Central memory CD4-positive, alpha-beta T cell (primary cell): ENCODE results near the gene SPTBN4.

Experiments used
- DNase-seq: peaks from one replicate; pipeline ENCODE4 v3.0.0; 2022

Gene SPTBN4

DNA sequence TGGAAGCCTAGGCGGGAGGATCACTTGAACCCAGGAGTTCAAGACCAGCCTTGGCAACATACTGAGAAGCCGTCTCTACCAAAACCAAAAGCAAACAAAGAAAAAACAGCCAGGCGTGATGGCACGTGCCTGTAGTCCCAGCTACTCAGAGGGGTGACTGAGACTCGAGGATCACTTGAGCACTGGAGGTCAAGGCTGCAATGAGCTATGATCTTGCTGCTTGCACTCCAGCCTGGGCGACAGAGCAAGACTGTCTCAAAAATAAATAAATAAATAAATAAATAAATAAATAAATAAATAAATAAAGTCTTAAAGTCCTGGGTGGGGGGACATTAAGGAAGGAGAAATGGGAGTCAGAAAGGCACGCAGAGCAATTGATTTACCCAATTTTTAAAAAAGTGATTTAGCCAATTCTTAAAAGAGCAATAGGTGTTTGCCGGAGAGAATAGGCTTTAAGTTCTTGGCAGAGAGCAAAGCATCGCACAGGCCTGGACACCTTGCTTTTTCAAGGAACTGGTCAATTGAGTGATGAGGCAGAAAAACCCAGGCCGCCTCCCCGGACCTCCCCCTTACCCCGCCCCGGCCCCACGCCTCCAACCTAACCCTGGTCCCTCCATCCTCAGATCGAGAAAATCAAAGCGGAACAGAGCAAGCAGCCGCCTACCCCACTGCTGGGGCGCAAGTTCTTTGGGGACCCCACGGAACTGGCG, 100.4 kb downstream of the SPTBN4 start:
- no peak for DNase-seq

DNA sequence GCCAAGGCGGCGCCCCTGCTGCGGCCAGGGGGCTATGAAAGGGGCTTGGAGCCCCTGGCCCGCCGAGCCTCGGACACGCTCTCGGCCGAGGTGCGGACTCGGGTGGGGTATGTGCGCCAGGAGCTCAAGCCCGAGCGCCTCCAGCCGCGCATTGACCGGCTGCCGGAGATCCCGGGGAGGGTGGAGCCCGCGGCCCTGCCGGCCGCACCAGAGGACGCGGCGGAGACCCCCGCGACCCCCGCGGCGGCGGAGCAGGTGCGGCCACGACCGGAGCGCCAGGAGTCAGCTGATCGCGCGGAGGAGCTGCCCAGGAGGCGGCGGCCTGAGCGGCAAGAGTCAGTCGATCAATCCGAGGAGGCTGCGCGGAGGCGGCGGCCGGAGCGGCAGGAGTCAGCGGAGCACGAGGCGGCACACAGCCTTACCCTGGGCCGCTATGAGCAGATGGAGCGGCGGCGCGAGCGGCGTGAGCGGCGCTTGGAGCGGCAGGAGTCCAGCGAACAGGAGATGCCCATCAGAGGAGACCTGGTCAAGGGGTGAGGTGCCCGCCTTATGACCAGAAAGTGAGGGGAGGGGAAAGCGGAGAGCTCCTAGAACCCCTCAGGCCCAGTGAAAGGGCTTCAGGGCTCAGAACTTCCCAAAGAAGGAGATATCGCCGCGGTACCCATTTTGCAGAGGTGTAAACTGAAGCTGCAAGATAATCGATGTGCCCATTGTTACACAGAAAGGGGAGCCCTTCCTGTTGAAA, 101.1 kb downstream of the SPTBN4 start:
- DNase-seq, result no peak

DNA sequence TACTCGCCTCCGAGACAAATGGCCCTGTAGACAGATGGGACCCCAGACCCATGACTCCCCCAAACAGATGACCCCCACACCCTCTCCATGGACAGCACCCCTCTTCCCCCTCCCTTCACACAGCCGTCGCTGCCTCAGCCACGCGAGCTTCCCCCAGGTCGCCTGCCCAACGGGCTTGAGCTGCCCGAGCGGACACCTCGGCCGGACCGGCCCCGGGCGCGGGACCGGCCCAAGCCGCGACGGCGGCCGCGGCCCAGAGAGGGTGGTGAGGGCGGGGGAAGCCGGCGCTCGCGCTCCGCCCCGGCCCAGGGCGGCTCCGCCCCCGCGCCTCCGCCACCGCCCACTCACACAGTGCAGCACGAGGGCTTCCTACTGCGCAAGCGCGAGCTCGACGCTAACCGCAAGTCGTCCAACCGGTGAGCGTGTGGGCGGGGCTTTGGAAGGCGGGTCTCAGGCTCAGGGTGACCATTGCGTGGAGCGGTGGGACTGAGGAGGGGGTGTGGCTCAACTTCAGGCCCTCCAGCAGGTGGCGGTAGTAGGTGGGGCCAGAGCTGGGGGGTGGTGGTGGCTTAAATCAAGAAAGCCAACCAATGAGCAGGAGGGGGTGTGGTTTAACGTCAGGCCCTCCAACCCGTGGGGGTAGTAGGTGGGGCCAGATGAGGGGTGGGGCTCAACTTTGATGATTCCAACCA, 103.7 kb downstream of the SPTBN4 start:
- peak; percentile 96 for DNase-seq

DNA sequence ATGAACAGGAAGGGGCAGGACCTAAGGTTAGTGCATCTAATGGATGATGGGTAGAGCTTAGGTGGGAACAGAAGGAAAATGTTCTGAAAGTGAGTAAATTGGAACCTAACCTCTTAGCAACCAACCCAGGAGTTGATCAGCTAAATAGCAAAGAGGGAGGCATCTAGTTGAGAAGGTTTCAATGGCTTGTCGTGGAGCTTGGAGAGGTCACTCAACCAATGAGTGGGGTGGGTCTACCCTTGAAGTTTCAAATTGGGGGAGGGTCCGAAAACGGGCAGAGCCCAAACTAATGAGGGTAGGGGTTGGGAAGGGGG, 104.2 kb downstream of the SPTBN4 start:
- DNase-seq, result no peak

DNA sequence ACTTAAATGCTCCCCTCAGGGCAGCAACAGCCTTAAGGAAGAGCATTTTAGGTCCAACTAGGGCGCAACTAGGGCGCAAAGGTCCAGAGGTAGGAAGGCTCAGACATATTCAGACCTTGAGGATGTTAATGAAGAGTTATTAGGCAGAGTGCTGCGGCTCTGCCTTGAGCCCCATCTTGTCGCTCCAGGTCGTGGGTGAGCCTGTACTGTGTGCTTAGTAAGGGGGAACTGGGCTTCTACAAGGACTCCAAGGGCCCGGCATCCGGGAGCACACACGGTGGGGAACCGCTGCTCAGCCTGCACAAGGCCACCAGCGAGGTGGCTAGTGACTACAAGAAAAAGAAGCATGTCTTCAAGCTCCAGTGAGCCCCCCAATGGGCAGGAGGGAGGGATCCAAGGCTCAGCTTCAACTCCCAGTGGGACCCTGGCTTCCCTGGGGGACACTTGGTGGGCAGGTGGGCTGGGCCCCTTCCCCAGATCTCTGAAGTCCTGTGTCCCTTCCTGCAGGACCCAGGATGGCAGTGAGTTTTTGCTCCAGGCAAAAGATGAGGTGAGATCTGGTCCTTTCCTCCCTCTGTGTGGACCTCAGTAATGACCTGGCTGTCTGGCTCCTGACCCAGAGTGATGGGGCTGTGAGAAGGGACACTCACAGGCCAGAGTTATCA, 105.2 kb downstream of the SPTBN4 start:
- DNase-seq, result no peak

- DNase-seq, result no peak
These were observed 108.5 kb downstream of the SPTBN4 start for GRCh38 chr19:40575326-40575725.

- DNase-seq, result peak; percentile 24
These were observed 109.4 kb downstream of the SPTBN4 start for GRCh38 chr19:40576151-40576584.

DNA sequence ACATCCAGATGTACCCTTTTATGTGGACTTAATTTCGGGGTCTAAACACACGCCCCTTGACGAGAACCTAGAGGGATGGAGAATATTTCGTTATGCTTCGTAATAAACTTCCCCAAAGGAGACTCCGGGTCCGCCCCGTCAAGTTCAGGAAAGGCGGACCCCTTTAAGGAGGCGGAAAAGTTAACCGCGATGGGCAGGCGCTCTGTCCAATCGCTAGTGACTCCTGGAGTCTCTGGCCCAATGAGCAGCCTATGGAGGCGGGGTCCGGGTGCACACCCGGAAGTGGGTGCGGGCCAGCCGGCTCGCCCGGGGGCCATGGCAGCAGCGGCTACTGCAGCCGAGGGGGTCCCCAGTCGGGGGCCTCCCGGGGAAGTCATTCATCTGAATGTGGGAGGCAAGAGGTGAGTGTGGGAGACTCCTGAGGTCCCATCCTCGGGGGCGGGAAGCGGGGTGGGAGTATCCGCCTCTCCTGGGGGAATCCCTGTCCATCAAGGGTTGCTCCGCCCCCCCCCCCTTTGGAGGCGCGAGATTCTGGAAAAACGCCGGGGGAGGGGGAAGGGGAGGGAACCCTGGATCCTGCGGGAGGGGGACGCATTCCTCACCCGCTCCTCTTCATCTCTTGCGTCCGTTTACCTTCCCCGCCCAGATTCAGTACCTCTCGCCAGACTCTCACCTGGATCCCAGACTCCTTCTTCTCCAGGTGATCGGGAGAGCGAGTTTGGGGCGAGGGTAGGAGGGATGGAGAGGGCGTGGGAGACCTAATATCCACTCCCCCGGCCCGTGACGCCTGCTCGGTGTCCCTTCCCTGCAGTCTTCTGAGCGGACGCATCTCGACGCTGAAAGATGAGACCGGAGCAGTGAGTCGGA, 110.0 kb downstream of the SPTBN4 start, which contains the start of gene SHKBP1:
TSS of gene SHKBP1 (plus strand) at position 289 of the 867 bp plus-strand sequence. CDS start at position 316, 27 bp downstream.
- DNase-seq, result peak; percentile 90

- DNase-seq, result no peak
These were observed 111.7 kb downstream of the SPTBN4 start for GRCh38 chr19:40578442-40578908.

GRCh38 chr19:40580619-40581018, 113.8 kb downstream of the SPTBN4 start:
- no peak for DNase-seq

- no peak for DNase-seq
These were observed 114.7 kb downstream of the SPTBN4 start for GRCh38 chr19:40581531-40581930.

DNA sequence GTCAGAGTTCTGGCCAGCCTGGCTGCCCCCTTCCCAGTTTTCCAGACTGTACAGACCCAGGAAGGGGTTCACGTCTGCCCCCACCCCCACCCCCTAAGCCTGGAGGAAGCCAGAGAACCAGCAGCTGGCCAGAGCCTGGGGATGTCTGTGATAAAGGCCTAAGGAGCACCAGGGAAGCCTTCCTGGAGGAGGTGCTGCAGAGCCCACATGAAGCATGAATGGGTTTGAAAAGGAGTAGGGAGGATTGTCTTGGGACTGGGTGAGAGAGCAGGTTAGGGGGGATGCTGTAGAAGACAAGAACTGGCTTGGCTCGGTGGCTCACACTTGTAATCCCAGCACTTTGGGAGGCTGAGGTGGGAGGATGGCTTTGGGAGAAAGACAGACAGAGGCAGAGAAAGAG, 115.7 kb downstream of the SPTBN4 start:
- DNase-seq, result no peak

GRCh38 chr19:40583283-40583682, 116.5 kb downstream of the SPTBN4 start:
- no peak for DNase-seq

GRCh38 chr19:40584007-40584406, 117.2 kb downstream of the SPTBN4 start:
- DNase-seq, result no peak

DNA sequence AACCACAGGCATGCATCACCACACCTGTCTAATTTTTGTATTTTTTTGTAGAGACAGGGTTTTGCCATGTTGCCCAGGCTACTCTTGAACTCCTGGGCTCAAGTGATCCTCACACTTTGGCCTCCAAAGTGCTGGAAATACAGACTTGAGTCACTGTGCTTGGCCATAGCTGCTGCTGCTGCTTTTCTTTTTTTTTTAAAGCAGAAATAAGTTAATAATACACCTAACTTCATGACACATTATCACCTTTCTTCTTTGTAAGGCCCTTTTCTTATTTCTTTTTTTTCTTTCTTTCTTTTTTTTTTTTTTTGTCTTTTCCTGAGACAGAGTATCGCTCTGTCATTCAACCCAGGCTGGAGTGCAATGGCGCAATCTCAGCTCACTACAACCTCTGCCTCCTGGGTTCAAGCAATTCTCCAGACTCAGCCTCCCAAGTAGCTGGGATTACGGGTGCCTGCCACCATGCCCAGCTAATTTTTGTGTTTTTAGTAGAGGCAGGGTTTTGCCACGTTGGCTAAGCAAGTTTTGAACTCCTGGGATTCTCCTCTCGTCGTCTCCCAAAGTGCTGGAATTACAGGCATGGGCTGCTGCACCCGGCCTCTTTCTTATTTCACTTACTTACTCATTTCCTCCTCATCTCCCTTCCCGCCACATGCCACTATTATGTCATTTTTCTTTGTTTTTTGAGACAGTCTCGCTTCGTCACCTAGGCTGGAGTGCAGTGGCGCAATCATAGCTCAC, 118.6 kb downstream of the SPTBN4 start:
- DNase-seq, result no peak

GRCh38 chr19:40585982-40586422, 119.2 kb downstream of the SPTBN4 start:
- DNase-seq, result no peak

- DNase-seq, result no peak
These were observed 119.8 kb downstream of the SPTBN4 start for GRCh38 chr19:40586611-40587010.

DNA sequence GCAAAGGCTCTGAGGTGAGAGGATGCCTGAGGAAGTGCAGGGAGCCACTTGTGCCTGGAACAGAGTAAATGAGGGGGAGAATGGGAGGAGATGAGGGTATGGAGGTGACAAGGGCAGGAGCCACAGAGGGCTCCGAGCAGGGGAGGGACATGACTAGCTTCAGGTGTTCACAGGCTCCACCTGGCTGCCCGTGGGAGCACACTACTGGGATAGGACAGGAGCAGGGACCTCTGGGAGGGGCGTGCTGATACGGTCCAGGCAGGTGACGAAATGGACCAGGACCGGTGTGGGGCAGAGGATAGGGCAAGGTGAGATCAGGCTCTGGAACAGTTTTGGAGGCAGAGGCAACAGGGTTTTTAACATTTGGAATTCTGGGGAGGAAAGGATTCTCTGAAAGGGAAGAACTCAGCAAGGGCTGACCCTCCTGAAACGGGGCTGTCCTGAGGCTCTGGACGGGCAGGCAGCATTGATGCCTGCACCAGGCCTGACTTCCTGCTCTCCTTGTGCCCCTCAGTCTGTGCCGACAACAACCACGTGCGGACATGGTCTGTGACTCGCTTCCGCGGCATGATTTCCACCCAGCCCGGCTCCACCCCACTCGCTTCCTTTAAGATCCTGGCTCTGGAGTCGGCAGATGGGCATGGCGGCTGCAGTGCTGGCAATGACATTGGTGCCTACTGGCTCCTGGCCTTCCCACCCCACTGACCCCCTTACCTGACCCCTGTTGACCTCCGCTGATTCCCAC, 121.5 kb downstream of the SPTBN4 start:
- no peak for DNase-seq

GRCh38 chr19:40588926-40589569, 122.2 kb downstream of the SPTBN4 start:
- DNase-seq, result no peak
